ENCODE measurements around the gene GLDC. TPM values are rescaled to one million over a fixed set of nuclear protein-coding genes. Genes with fewer than 3 reads are reported as not detected.

The GLDC gene
- total RNA-seq, 1 donor from 2014 or later: 29.1 TPM

DNA sequence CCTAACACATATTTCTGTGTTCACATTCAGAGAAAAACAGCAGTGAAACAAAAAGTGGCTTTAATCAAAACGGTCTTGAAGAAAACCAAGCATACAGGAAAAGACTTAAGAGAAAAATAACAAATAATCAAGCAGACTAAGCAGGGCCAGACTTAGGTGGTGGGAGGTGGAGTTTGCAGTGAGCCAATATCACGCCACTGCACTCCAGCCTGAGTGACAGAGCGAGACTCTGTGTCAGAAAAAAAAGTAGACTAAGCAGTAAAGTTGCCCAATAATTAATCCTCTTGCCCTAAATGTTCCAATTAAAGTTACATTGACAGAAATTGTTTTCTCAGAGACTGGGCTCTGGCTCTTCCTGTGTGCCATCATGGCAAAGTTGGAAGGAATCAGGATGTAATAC is 26.6 kb upstream of the GLDC start:
- Mint-ChIP-seq H3K27ac (ENCODE audit: unreplicated experiment) (no peak overlapping the region), H3K4me3 (ENCODE audit: unreplicated experiment) (no peak overlapping the region), H3K4me1 (ENCODE audit: unreplicated experiment) (no peaks in the 10 kb centered on the region), H3K27me3 (ENCODE audit: unreplicated experiment) (peaks cover 2% of the 10 kb centered on the region), H3K36me3 (ENCODE audit: low read depth, unreplicated experiment) (no peaks in the 10 kb centered on the region), H3K9me3 (ENCODE audit: unreplicated experiment) (no peaks in the 10 kb centered on the region)
- no peak for DNase-seq (ENCODE audit: low spot score)
- TF ChIP-seq, protein P1, sequence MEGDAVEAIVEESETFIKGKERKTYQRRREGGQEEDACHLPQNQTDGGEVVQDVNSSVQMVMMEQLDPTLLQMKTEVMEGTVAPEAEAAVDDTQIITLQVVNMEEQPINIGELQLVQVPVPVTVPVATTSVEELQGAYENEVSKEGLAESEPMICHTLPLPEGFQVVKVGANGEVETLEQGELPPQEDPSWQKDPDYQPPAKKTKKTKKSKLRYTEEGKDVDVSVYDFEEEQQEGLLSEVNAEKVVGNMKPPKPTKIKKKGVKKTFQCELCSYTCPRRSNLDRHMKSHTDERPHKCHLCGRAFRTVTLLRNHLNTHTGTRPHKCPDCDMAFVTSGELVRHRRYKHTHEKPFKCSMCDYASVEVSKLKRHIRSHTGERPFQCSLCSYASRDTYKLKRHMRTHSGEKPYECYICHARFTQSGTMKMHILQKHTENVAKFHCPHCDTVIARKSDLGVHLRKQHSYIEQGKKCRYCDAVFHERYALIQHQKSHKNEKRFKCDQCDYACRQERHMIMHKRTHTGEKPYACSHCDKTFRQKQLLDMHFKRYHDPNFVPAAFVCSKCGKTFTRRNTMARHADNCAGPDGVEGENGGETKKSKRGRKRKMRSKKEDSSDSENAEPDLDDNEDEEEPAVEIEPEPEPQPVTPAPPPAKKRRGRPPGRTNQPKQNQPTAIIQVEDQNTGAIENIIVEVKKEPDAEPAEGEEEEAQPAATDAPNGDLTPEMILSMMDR (IDR thresholded peaks at IDR 0.05; ENCODE audit: unreplicated experiment): no peak

DNA sequence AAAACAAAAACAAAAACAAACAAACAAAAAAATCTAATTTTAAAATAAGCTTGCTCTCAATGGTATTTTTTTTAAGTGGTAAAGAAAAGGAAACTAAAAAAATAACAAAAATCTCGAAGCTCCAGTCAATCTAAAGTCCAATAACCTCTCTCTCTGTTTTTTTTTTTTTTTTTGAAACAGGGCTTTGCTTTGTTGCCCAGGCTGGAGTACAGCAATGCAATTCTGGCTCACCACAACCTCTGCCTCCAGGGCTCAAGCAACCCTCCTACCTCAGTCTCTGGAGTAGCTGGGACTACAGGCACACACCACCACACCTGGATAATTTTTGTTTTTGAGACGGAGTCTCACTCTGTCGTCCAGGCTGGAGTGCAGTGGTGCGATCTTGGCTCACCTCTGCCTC is 25.9 kb upstream of the GLDC start:
- Mint-ChIP-seq H3K36me3 (ENCODE audit: low read depth, unreplicated experiment) (no peaks in the 10 kb centered on the region), H3K27ac (ENCODE audit: unreplicated experiment) (no peak overlapping the region), H3K4me3 (ENCODE audit: unreplicated experiment) (no peak overlapping the region), H3K27me3 (ENCODE audit: unreplicated experiment) (peaks cover 2% of the 10 kb centered on the region), H3K4me1 (ENCODE audit: unreplicated experiment) (no peaks in the 10 kb centered on the region), H3K9me3 (ENCODE audit: unreplicated experiment) (no peaks in the 10 kb centered on the region)
- no peak for DNase-seq (ENCODE audit: low spot score)
- TF ChIP-seq, protein P1 (IDR thresholded peaks at IDR 0.05; ENCODE audit: unreplicated experiment): no peak

DNA sequence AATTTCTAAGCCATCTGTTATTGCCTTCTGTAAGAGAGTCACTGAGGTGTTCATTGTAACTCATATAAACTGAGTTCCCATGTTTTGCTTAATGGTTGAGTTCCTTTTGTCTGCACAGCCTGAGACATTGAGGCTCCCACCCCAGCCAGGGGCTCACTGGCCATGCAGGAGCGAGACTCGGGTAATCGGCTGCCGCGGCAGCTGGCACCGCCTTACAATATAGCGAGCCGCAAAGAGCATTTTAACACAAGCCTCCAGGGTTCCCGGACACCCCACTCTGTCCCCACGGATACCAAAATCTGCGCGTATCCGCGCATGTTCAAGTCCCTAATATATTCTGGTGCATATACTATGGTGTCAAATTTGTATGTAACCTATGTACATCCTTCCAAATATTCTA is 24.4 kb upstream of the GLDC start:
- DNase-seq (ENCODE audit: low spot score): no peak
- no peaks in the 10 kb centered on the region for H3K9me3 Mint-ChIP-seq (ENCODE audit: unreplicated experiment)
- H3K36me3 Mint-ChIP-seq (ENCODE audit: low read depth, unreplicated experiment): no peaks in the 10 kb centered on the region
- H3K4me3 Mint-ChIP-seq (ENCODE audit: unreplicated experiment): no peak overlapping the region
- no peaks in the 10 kb centered on the region for H3K4me1 Mint-ChIP-seq (ENCODE audit: unreplicated experiment)
- H3K27me3 Mint-ChIP-seq (ENCODE audit: unreplicated experiment): peaks cover 2% of the 10 kb centered on the region
- TF ChIP-seq, protein P1 (IDR thresholded peaks at IDR 0.05; ENCODE audit: unreplicated experiment): no peak
- H3K27ac Mint-ChIP-seq (ENCODE audit: unreplicated experiment): no peak overlapping the region

DNA sequence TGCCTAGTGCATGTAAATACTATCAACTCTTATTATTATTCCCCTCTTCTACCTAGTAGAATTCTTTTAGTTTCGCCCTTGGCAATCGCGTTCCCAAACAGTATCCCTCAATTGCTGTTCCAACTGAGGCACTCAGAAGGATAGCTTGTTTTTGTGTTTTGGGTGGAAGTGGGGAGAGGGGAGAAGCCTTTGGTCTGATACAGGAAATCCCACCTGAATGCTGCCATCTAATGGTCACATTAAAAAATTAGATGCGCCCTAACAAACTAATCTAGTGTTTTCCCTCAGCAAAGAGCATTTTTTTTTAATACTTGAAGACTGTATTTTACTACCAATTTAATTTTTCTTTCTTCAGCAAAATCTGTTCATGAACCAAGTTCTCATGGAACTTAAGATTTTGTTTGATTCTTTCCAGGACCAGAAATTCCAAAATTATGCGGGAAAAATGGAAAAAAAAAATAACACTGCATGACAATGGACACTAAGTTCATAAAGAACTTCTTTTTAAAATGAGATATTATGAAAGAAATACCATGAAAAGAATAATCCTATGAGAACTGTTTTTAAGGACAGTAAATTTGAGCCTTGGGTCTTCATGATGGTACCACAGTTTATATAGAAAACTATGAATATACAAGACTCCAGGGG is 22.2 kb upstream of the GLDC start:
- no peak for DNase-seq (ENCODE audit: low spot score)
- Mint-ChIP-seq H3K4me3 (ENCODE audit: unreplicated experiment) (no peak overlapping the region), H3K27me3 (ENCODE audit: unreplicated experiment) (peaks cover 2% of the 10 kb centered on the region), H3K36me3 (ENCODE audit: low read depth, unreplicated experiment) (no peaks in the 10 kb centered on the region), H3K9me3 (ENCODE audit: unreplicated experiment) (no peaks in the 10 kb centered on the region), H3K27ac (ENCODE audit: unreplicated experiment) (no peak overlapping the region), H3K4me1 (ENCODE audit: unreplicated experiment) (peaks cover 6% of the 10 kb centered on the region)
- TF ChIP-seq, protein P1 (IDR thresholded peaks at IDR 0.05; ENCODE audit: unreplicated experiment): peak; percentile 74

DNA sequence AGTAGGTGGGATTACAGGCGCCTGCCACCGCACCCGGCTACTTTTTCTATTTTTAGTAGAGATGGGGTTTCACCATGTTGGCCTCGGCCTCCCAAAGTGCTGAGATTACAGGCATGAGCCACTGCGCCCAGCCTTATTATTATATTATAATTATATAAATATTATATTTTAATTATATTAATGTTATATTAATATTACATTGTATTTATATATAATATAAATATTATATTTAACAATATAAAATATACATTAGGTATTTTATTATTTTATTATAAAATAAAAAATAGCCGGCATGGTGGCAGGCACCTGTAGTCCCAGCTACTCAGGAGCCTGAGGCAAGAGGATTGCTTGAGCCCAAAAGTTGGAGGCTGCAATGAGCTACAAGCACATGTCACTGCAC is 21.6 kb upstream of the GLDC start:
- peaks cover 2% of the 10 kb centered on the region for H3K27me3 Mint-ChIP-seq (ENCODE audit: unreplicated experiment)
- no peak overlapping the region for H3K4me3 Mint-ChIP-seq (ENCODE audit: unreplicated experiment)
- no peak overlapping the region for H3K27ac Mint-ChIP-seq (ENCODE audit: unreplicated experiment)
- DNase-seq (ENCODE audit: low spot score): no peak
- no peaks in the 10 kb centered on the region for H3K36me3 Mint-ChIP-seq (ENCODE audit: low read depth, unreplicated experiment)
- H3K4me1 Mint-ChIP-seq (ENCODE audit: unreplicated experiment): peaks cover 6% of the 10 kb centered on the region
- TF ChIP-seq, protein P1 (IDR thresholded peaks at IDR 0.05; ENCODE audit: unreplicated experiment): no peak
- H3K9me3 Mint-ChIP-seq (ENCODE audit: unreplicated experiment): no peaks in the 10 kb centered on the region

Data from endothelial cell (in vitro differentiated cells).